HT-29 (cell line): ENCODE data around the gene RABEP1. TPM values are rescaled to one million over a fixed set of nuclear protein-coding genes. Genes with fewer than 3 reads are reported as not detected.

Source experiments
- DNase-seq: peaks from one replicate; pipeline ENCODE4 v3.0.0-alpha.2; 2015; ENCODE audit warnings: low spot score
- total RNA-seq: library from RNA; depleted of rRNA; stranded (reverse); fragments of >200 nt; shearing (Covaris generic); gene quantifications from 2 replicates; pipeline ENCODE4 v1.2.3, GENCODE V29; 2014

The RABEP1 gene
- total RNA-seq, 1 experiment from 2014 or later = 16.1 TPM

GRCh38 chr17:5364156-5364555 lies 82.1 kb downstream of the RABEP1 start:
- DNase-seq = no peak

DNA sequence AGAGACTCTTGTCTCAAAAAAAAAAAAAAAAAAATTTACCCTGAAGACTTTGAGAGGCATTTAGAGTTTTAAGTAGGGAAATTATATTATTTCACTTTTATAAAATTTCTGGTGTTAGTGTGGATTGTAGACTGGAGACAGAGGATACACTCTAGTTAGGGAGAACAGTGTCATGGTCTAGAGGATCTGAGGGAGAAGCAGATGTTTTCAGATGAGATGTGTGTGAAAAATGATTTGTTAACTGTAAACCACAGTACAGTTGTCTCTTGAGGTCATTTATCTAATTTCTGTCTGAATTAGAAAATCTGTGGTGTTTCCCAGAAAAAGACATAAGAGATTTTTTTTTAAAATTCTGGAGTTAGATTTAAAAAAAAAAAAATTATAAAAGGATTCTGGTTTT lies 82.6 kb downstream of the RABEP1 start:
- DNase-seq = no peak

DNA sequence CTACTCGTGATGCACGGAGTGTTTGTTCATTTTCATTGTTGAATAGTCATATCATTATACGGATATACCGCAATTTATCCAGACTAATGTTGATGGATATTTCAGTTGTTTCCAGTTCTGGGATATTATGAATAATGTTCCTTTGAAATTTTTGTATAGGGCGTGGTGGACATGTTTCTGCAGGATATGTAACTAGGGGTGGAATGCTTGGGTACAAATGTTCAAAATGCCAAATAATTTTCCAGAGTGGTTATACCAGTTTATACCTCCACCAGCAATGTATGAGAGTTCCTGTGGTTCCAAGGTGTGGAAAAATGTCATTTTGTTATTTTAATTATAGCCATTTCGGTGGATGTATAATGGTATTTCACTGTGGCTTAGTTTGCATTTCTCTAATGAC lies 83.7 kb downstream of the RABEP1 start:
- DNase-seq = no peak

- DNase-seq = no peak
Measured at GRCh38 chr17:5370411-5370810, 88.3 kb downstream of the RABEP1 start.

GRCh38 chr17:5373112-5373511 lies 91.0 kb downstream of the RABEP1 start:
- DNase-seq = no peak

DNA sequence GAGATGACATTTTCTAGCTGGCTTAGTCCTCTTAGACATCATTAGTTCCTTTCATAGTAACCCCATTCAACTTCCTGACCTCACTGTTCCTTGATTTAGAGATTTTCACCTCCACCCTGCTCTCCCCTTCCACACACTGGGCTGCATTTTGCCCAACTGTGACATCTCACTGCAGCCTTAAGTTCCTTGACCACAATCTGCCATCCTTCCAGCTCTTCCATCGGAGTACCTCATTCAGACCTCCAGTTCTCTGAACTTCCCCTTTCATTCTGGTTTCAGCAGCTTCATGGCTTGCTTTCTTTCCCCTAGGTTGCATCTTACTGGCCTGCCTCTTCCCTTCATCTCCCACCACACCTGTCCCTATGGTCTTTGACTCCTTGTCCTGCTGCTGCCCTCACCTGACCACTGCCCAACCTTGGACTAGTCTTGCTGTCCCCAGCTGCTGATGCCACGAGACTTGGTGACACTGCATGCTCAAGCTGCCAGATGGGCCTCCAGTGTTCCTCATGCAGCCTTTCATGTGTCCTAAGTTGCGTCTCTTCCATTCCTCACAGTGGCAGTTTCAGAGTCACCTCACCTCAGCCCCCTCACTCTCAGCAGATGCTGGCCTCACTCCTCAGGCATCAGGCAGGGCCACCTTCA lies 96.6 kb downstream of the RABEP1 start:
- DNase-seq = no peak

DNA sequence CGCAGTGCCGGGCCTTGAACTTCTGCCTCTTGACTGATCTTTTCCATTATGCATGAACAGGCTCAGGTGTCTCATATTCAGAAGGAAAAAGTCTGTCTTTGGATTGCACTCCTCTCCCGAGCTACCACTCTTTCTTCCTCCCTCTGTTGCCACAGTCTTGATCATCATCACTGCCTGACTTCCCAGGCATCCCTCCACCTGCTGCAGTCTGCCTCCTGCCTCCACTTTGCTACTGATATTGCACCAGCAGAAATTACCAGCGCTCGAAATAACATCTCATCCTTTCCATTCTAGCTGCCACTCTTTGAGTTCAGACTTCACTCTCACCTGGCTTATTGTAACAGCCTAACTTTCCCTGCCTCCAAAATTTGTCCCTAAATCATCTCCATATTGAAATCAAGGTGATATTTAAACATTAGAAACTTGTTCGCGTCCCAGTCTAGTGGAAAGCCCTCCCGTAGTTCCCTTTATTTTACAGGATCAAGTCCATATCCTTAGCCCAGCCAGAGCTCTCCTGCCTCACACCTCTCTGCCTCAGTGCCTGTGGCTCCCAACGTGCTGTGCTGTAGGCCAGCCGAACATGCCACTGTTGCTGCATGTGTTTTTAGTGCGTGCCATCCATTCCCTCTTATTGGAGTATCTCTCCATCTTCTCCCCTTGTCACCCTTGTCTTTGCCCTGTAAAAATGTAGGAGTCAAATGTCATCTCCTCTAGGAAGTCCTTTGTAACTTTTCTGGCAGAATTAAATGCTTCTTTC lies 97.4 kb downstream of the RABEP1 start:
- DNase-seq = no peak

DNA sequence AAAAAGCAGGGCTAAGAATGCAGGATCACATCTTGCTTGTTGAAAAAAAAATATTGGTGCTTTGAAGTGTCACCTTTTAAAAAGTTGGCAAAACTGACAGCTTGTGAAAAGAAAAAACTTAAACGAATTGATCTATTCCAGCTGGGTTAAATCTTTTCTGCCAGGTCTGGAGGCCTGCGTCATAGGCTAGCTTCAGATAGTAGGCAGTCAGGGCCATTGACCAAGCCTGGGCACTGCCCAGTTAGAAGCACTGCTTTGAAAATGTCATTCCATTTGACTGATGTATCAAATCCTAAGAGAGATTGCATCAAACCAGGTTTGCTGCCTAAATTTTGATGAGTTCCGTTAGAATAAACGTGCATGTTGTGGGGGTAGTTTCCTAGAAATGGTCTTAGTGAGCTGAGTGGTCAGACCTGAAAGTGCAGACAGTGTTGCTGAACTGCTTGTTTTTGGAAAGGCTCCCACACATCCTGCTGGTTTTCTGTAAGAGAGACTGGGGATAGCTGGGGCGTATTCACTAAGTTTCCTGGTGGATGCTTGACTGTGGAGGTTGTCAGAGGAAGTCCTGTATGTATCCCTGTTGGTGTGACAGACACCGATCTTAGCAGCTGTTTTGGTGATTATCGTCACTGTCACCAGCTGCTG lies 98.5 kb downstream of the RABEP1 start:
- DNase-seq = no peak

DNA sequence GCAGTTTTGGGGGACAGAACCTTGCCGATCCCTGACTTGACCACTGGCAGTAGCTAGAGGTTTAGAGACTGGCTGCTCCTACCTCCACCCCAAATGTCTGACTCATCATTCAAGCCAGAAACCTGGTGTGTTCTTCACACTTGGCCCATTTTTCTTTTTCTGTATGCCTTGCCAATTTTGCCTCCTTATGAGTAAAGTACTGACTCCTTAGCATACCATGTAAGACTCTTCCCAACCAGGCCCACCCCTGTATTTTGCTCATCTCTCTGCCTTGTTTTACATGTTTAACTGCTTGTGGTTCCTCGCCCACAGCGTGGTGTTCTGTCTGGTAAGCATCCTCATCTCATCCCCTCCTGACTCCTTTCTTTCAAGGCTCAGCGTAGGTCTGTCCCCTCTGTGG lies 99.5 kb downstream of the RABEP1 start:
- no peak for DNase-seq

- no peak for DNase-seq
Measured at GRCh38 chr17:5391678-5392077, 109.6 kb downstream of the RABEP1 start.

- DNase-seq = no peak
Measured at GRCh38 chr17:5396612-5397011, 114.5 kb downstream of the RABEP1 start.

DNA sequence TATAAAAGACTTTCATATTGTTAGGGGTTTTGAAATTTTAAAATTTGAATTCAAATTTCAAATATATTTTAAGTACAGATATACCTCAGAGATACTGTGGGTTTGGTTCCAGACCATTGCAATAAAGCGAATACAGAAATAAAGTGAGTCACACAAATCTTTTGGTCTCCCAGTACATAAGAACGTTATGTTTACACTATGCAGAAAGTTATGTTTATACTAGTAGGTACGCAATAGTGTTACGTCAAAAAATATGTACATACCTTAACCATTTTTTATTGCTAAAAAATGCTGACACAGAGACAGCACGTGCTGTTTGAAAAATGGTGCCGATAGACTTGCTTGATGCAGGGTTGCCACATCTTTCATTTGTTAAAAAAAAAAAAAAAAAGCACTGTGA lies 117.7 kb downstream of the RABEP1 start:
- DNase-seq = no peak

DNA sequence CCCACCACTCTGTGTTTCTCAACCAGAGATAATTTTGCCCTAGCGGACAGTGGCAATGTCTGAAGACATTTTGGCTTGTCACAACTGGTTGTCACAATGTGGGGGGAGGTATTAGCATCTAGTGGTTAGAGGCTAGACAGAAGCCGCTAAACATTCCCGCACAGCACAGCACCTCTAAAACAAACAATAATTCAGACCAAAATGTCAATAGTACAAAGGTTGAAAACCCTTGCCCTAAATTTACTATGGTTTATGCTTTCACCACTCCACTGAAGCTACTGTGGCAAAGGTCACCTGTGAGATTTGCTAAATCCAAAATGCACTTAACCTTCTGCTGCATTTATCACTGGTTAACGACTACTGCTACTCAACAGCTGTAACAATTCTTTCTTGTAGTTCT lies 123.3 kb downstream of the RABEP1 start:
- DNase-seq = no peak

GRCh38 chr17:5408186-5408585 lies 126.1 kb downstream of the RABEP1 start:
- DNase-seq = no peak

DNA sequence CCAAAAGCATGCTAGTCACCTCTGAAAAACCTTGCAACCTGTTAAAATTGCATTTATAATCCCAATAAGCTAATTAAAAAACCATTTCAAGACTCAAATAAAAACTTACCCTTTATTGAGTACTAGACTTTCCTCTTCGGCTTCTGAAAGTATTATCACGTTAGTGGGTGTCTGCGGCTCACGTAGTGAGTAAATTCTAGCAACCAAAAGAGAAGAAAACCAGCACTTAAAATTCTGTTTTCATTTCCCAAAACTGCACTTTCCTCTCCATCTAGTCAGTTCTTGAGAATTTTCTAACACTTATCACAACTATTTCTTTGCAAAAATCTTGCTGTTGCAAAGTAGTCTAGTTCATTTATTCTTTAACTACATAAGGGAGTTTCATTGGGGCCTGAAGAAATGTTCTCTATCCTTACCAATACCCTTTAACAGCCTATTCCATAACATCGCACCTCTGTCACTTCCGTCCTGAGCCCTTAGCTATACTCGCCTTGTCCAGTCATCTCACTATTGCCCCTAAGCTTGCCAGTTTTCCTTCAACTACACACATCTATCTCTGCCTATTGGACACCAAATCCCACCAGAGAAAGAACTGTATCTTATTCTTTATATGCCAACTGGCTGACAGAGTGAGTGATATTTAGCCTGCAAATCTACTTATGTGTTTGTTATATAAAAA lies 128.6 kb downstream of the RABEP1 start:
- DNase-seq = no peak

- peak; percentile 57 for DNase-seq
Measured at GRCh38 chr17:5413682-5414081, 131.6 kb downstream of the RABEP1 start.

- no peak for DNase-seq
Measured at GRCh38 chr17:5416901-5417300, 134.8 kb downstream of the RABEP1 start.

- peak; percentile 76 for DNase-seq
Measured at GRCh38 chr17:5418858-5419355, 136.8 kb downstream of the RABEP1 start.

DNA sequence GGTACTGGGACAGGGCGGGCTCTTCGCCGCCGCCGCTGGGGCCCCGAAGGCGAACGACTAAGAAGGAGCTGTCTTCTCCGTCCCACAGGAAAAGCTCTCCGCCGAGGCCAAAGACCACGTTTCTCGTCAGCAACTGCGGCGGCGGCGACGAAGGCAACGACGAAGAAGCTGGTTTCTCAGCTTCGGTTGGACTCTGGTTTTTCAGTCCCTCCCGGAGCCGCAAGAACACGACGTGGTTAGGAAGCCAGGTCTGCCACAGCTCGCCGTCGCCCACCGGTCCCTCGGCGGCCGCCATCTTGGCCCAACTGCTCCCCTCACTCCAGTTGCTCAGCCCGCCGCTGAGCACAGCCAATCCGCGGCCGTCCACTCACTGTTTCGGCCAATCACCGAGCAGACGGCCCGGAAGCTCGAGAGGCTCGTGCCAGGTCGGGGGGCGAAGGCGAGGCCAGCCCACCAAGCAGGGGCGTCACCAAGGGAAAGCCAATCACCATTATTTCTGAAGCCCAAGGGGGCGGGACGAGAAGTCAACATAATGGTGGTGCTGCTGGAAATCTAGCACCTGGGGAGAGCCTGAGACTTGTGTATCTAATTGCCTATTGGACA lies 137.4 kb downstream of the RABEP1 start, which contains the start of gene NUP88:
NUP88 (minus strand) TSS at position 307 of the 603 bp plus-strand sequence; CDS start at position 295, 12 bp downstream.
- DNase-seq = peak; percentile 94

DNA sequence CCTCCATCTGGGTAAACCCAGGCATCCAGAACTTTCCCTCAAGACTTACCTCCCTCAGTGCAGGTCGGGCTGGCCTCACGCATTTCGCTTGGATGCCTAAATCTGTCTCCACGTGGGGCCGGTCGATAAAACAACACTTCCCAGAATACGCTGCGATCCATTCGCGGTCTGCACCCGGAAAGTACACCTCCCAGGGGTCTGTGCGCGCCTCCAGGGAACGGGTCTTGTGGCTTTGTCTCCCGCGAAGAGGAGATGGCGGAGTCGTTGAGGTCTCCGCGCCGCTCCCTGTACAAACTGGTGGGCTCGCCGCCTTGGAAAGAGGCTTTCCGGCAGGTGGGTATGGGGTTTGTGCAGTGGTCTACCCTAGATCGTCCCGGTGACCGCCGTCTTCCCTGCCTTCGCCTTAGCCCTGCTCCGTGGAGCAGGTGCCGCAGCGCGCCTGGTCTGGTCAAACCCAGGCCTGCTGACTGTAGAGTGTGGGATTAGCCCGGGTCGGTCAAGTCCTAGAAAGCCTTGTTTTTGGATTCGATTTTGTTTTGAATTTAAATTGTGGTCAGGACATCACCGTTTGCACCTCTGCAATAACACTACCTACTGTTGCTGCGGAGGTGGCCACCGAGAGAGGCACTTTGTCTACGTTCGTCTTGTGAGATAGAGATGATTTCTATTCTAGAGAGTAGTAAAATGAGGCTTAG lies 138.0 kb downstream of the RABEP1 start, which contains the start of gene RPAIN:
RPAIN (plus strand) TSS at position 224 of the 695 bp plus-strand sequence; CDS start at position 253, 29 bp downstream.
- DNase-seq = no peak

DNA sequence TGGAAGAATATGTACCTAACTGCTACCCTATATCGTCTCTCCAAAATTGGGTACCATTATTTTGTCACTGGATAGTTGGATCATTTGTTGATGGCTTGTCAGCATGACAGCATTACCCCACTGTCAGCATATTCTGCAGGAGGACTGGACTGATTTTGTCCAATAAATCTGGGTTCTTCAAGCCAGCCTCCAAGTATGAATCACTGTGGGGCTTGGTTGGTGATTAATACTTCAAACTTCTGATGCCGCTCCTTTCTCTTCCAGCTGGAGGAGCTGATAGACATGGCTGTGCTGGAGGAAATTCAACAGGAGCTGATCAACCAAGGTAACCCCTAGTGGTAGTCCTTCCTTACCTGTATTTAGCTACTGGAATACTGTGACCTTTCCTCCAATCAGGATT lies 140.4 kb downstream of the RABEP1 start:
- no peak for DNase-seq
